Esophagus muscularis mucosa (tissue), 4 donors: Measurements from ENCODE around the gene AGPAT1. TPM values are rescaled to one million over a fixed set of nuclear protein-coding genes. Genes with fewer than 3 reads are reported as not detected.

Experiments
- DNase-seq: peaks from one replicate; pipeline ENCODE4 v3.0.0-alpha.2; 2017; ENCODE audit errors: extremely low spot score
- H3K27ac ChIP-seq, 4 donors: fragments of 200-600 bp; sonication (generic); replicated peaks in 1 of 4; 1 replicate in 3 of 4; 2 replicates in 1 of 4; pipeline ENCODE4 v1.5.1; 2016 to 2019; ENCODE audit warnings: mild to moderate bottlenecking in 1 of 4
- H3K27me3 ChIP-seq, 4 donors: fragments of 200-600 bp; sonication (generic); one replicate each; pipeline versions ENCODE4 v1.5.1 to v1.6.0; 2016 to 2019
- H3K36me3 ChIP-seq, 4 donors: fragments of 200-600 bp; sonication (generic); one replicate each; pipeline ENCODE4 v1.5.1; 2016 to 2019
- H3K4me1 ChIP-seq, 4 donors: fragments of 200-600 bp; sonication (generic); one replicate each; pipeline ENCODE4 v1.5.1; 2016 to 2019
- H3K4me3 ChIP-seq, 4 donors: fragments of 200-600 bp; sonication (generic); 1 replicate in 2 of 4; 2 replicates in 2 of 4; pipeline ENCODE4 v1.5.1; 2016 to 2019; ENCODE audit warnings: mild to moderate bottlenecking in 4 of 4, moderate library complexity in 1 of 4
- H3K9me3 ChIP-seq, 4 donors: fragments of 200-600 bp; sonication (generic); 1 replicate in 3 of 4; 2 replicates in 1 of 4; pipeline ENCODE4 v1.5.1; 2016 to 2019
- EP300 ChIP-seq: sonication (generic); formaldehyde crosslinking; IDR thresholded peaks from one replicate; pipeline ENCODE4 v1.6.1; 2017; ENCODE audit warnings: antibody characterized with exemption
- POLR2A ChIP-seq: fragments of 450-650 bp; IDR thresholded peaks from one replicate; pipeline ENCODE4 v1.6.1; 2017; ENCODE audit warnings: antibody characterized with exemption, moderate library complexity, mild to moderate bottlenecking, low read depth
- POLR2AphosphoS5 ChIP-seq, 2 donors: sonication (generic); formaldehyde crosslinking; IDR thresholded peaks; one replicate each; pipeline ENCODE4 v1.6.1; 2017; ENCODE audit warnings: antibody characterized with exemption in 2 of 2
- WGBS: methylation state at CpG from one replicate; pipeline ENCODE4 v1.1.5; 2018; 5-methylcytosine and 5-hydroxymethylcytosine counted together
- intact Hi-C: fragments of 100-400 bp; cut with DNase I; formaldehyde crosslinking; loops from one replicate; pipeline ENCODE4 v1.15.1; 2023
- total RNA-seq, 4 donors: library from RNA; depleted of rRNA; stranded (reverse); fragments of >200 nt; gene quantifications; one replicate each; pipeline versions ENCODE4 v1.1.0 to v1.2.1, GENCODE V29; 2016
- TF ChIP-seq, protein P1 (sequence below), 3 experiments: fragments of 200-600 bp in 2 of 3; fragments of 450-650 bp in 1 of 3; sonication (generic) in 2 of 3; IDR thresholded peaks; one replicate each; pipeline ENCODE4 v1.5.1; 2017 to 2019; ENCODE audit warnings: antibody characterized with exemption in 3 of 3, mild to moderate bottlenecking in 2 of 3, moderate library complexity in 1 of 3

Gene AGPAT1
- total RNA-seq, 4 donors from 2014 or later: 52.7 to 76.7 (median 68.9) TPM

DNA sequence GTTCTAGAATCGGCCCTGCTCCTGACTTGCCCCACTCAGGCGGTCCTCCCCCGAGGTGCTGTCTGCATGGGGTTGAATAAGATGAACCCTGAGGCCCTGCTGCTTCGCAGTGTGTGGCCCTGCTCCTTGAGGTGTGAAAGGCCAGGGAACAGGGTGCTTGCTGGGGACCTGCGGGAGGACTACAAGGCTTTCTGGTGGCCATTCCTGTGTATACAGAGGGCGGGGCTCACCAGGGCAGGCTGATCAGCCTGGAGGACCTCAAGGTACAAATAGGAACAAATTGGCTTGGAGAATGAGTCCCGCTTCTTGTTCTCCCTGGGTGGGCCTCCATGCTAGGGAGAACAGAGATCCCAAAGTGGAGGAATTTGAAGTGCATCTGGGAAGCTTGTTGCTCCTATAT is 42.3 kb upstream of the AGPAT1 start:
- no peaks in the 10 kb centered on the region for H3K9me3 ChIP-seq
- peaks cover 0 to 83% (median 0%) of the 10 kb centered on the region in 4 donors for H3K36me3 ChIP-seq
- H3K4me3 ChIP-seq: no peak overlapping the region
- 84% methylated on average over 6 of the region's 7 CpGs for WGBS
- TF ChIP-seq, protein P1, sequence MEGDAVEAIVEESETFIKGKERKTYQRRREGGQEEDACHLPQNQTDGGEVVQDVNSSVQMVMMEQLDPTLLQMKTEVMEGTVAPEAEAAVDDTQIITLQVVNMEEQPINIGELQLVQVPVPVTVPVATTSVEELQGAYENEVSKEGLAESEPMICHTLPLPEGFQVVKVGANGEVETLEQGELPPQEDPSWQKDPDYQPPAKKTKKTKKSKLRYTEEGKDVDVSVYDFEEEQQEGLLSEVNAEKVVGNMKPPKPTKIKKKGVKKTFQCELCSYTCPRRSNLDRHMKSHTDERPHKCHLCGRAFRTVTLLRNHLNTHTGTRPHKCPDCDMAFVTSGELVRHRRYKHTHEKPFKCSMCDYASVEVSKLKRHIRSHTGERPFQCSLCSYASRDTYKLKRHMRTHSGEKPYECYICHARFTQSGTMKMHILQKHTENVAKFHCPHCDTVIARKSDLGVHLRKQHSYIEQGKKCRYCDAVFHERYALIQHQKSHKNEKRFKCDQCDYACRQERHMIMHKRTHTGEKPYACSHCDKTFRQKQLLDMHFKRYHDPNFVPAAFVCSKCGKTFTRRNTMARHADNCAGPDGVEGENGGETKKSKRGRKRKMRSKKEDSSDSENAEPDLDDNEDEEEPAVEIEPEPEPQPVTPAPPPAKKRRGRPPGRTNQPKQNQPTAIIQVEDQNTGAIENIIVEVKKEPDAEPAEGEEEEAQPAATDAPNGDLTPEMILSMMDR (IDR thresholded peaks at IDR 0.05): no peak
- TF ChIP-seq EP300: no peak
- TF ChIP-seq POLR2A: no peak
- TF ChIP-seq POLR2AphosphoS5 (IDR thresholded peaks at IDR 0.05): no peak
- DNase-seq: no peak
- H3K4me1 ChIP-seq: no peaks in the 10 kb centered on the region
- intact Hi-C loops: no loop called here
- H3K27me3 ChIP-seq: no peaks in the 10 kb centered on the region
- no peak overlapping the region for H3K27ac ChIP-seq

- Histone ChIP-seq H3K4me3 (no peak overlapping the region), H3K9me3 (no peaks in the 10 kb centered on the region), H3K4me1 (no peaks in the 10 kb centered on the region), H3K36me3 (peaks cover 0 to 86% (median 0%) of the 10 kb centered on the region in 4 donors), H3K27ac (no peak overlapping the region), H3K27me3 (no peaks in the 10 kb centered on the region)
- DNase-seq: no peak
- WGBS: 92% methylated on average over 8 of the region's 11 CpGs
- TF ChIP-seq EP300 (no peak), POLR2A (no peak), POLR2AphosphoS5 (IDR thresholded peaks at IDR 0.05) (no peak)
- TF ChIP-seq, protein P1 (IDR thresholded peaks at IDR 0.05): no peak
- intact Hi-C loops: no loop called here
Observed at GRCh38 chr6:32216998-32217397, 41.1 kb upstream of the AGPAT1 start.

DNA sequence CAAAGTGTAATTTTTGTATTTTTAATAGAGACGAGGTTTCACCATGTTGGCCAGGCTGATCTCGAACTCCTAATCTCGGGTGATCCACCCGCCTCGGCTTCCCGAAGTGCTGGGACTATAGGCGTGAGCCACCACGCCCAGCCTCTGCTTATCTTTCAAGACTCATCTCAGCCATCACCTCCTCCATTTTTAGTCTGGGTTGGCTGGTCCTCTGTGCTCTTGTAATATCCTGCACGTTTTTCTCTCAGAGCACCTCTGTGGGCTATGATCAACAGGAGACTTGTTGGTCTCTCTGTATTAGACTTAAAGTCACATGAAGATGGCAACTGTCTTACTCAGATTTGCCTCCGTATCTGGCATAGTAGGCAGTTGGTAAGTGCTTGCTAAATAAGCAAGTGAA is 40.4 kb upstream of the AGPAT1 start:
- H3K27ac ChIP-seq: no peak overlapping the region
- H3K9me3 ChIP-seq: no peaks in the 10 kb centered on the region
- DNase-seq: no peak
- intact Hi-C loops: no loop called here
- TF ChIP-seq, protein P1 (IDR thresholded peaks at IDR 0.05): no peak
- no peak for TF ChIP-seq POLR2AphosphoS5 (IDR thresholded peaks at IDR 0.05)
- TF ChIP-seq POLR2A: no peak
- no peak for TF ChIP-seq EP300
- WGBS: 89% methylated on average over 10 of the region's 10 CpGs
- no peaks in the 10 kb centered on the region for H3K27me3 ChIP-seq
- H3K4me3 ChIP-seq: no peak overlapping the region
- no peaks in the 10 kb centered on the region for H3K4me1 ChIP-seq
- H3K36me3 ChIP-seq: peaks cover 0 to 84% (median 0%) of the 10 kb centered on the region in 4 donors

GRCh38 chr6:32215617-32216016 is 39.7 kb upstream of the AGPAT1 start:
- 93% methylated on average over 4 of the region's 4 CpGs for WGBS
- H3K4me3 ChIP-seq: no peak overlapping the region
- intact Hi-C loops: no loop called here
- no peaks in the 10 kb centered on the region for H3K9me3 ChIP-seq
- H3K27me3 ChIP-seq: no peaks in the 10 kb centered on the region
- H3K27ac ChIP-seq: no peak overlapping the region
- TF ChIP-seq EP300 (no peak), POLR2AphosphoS5 (IDR thresholded peaks at IDR 0.05) (no peak), POLR2A (no peak)
- TF ChIP-seq, protein P1 (IDR thresholded peaks at IDR 0.05): no peak
- H3K4me1 ChIP-seq: no peaks in the 10 kb centered on the region
- DNase-seq: no peak
- H3K36me3 ChIP-seq: peaks cover 0 to 81% (median 0%) of the 10 kb centered on the region in 4 donors

DNA sequence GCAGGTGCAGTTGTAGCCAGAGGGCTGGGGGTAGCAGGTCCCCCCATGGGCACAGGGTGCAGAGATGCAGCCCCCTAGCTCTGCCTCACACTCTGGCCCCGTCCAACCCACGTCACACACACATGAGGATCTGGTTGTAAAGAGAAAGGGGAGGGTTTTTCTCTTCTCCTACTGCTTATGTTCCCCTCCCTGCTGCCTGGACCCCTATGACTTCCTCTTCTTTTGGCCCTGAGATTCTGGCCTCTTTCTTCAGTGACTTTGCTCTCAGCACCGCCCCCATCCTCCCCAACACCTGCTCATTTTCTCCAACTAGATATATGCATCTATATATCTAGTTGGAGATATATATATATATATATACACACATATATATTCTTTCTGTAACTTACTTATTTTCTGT is 38.2 kb upstream of the AGPAT1 start:
- Histone ChIP-seq H3K27me3 (no peaks in the 10 kb centered on the region), H3K4me1 (no peaks in the 10 kb centered on the region), H3K9me3 (no peaks in the 10 kb centered on the region), H3K4me3 (no peak overlapping the region), H3K27ac (no peak overlapping the region), H3K36me3 (peaks cover 0 to 74% (median 0%) of the 10 kb centered on the region in 4 donors)
- TF ChIP-seq POLR2A (no peak), POLR2AphosphoS5 (IDR thresholded peaks at IDR 0.05) (no peak), EP300 (no peak)
- TF ChIP-seq, protein P1 (IDR thresholded peaks at IDR 0.05): no peak
- DNase-seq: no peak
- WGBS: 70% methylated on average over 3 of the region's 3 CpGs
- intact Hi-C loops: no loop called here
